Smooth muscle cell (in vitro differentiated cells): Measurements from ENCODE around the gene SIRPA. TPM values are rescaled to one million over a fixed set of nuclear protein-coding genes. Genes with fewer than 3 reads are reported as not detected.
"Not testable (repeated sequence)": the region's sequence is repeated elsewhere in the genome, so short reads cannot be mapped to it uniquely, and the experiment has no call there.

Experiments used
- DNase-seq: peaks from one replicate; lab custom pipeline; 2025; ENCODE audit not compliant: unreplicated experiment; lab: John Stamatoyannopoulos, UW
- H2AFZ ChIP-seq: fragments of 200-600 bp; sonication (generic); 2 replicates; pipeline ENCODE4 v1.6.0; 2016; ENCODE audit warnings: antibody characterized with exemption, low read depth, mild to moderate bottlenecking
- H3F3A ChIP-seq: fragments of 200-600 bp; sonication (generic); 2 replicates; pipeline ENCODE4 v1.6.0; 2017; ENCODE audit warnings: antibody characterized with exemption, low read depth
- H3K27ac ChIP-seq: fragments of 200-600 bp; sonication (generic); 2 replicates; pipeline ENCODE4 v1.5.1; 2016; ENCODE audit warnings: low read depth, mild to moderate bottlenecking
- H3K27me3 ChIP-seq: fragments of 200-600 bp; sonication (generic); 2 replicates; pipeline ENCODE4 v1.6.1; 2016; ENCODE audit warnings: low read depth, mild to moderate bottlenecking
- H3K36me3 ChIP-seq: fragments of 200-600 bp; sonication (generic); 2 replicates; pipeline ENCODE4 v1.5.1; 2016; ENCODE audit warnings: low read depth
- H3K4me1 ChIP-seq: fragments of 200-600 bp; sonication (generic); 2 replicates; pipeline ENCODE4 v1.5.1; 2016; ENCODE audit warnings: low read depth
- H3K4me2 ChIP-seq: fragments of 200-600 bp; sonication (generic); 2 replicates; pipeline ENCODE4 v1.6.0; 2016; ENCODE audit warnings: mild to moderate bottlenecking
- H3K4me3 ChIP-seq: fragments of 200-600 bp; sonication (generic); 2 replicates; pipeline ENCODE4 v1.5.1; 2016; ENCODE audit warnings: mild to moderate bottlenecking
- H3K79me2 ChIP-seq: fragments of 200-600 bp; sonication (generic); 2 replicates; pipeline ENCODE4 v1.6.0; 2016; ENCODE audit warnings: low read depth, mild to moderate bottlenecking
- H3K9ac ChIP-seq: fragments of 200-600 bp; sonication (generic); 2 replicates; pipeline ENCODE4 v1.6.0; 2016; ENCODE audit warnings: low read depth
- H3K9me3 ChIP-seq: fragments of 200-600 bp; sonication (generic); replicated peaks from 2 replicates; pipeline ENCODE4 v1.5.1; 2016; ENCODE audit warnings: low read depth
- H4K20me1 ChIP-seq: fragments of 200-600 bp; sonication (generic); 2 replicates; pipeline ENCODE4 v1.6.0; 2016; ENCODE audit warnings: low read depth
- WGBS: methylation state at CpG from one replicate; pipeline ENCODE4 v1.1.7; 2016; ENCODE audit warnings: low lambda C conversion rate; 5-methylcytosine and 5-hydroxymethylcytosine counted together
- polyA plus RNA-seq: library from polyadenylated mRNA; unstranded; fragments of >200 nt; fragmentation: Nextera tagmentation; extraction: Ambion mirVana; gene quantifications from 2 replicates; pipeline ENCODE4 v1.2.1, GENCODE V29; 2016
- total RNA-seq: library from RNA; depleted of rRNA; stranded (reverse); fragments of >200 nt; gene quantifications from 2 replicates; pipeline ENCODE4 v1.2.3, GENCODE V29; 2014
- TF ChIP-seq, protein P1 (sequence below): fragments of 200-600 bp; sonication (generic); IDR thresholded peaks from 2 replicates; pipeline ENCODE4 v1.5.1; 2017; ENCODE audit warnings: borderline replicate concordance, mild to moderate bottlenecking, antibody characterized with exemption; ENCODE audit not compliant: insufficient read depth, poor library complexity, severe bottlenecking

Gene SIRPA
- total and polyA plus RNA-seq, 2 experiments from 2014 or later = 8.3 to 14.5 TPM

DNA sequence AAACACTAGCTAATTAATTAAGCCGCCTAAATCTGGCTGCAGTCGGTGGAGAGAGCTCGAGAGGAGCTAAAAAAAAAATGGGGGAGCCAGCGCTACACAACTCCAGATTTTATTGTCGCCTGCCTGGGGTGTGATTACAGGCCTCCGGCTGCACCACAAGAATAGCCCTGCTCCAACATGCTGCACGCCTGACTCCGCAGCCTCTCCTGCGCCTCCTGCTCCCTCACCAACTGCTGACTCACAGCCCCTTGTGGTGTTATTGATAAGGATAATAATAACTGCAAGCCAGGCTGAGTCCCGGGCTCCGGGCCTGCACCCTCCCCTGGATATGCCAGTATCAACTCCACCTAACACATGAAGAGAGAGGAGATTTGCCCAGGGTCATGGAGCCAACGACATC lies 16.8 kb downstream of the SIRPA start:
- Histone ChIP-seq H3K36me3 (no peaks in the 10 kb centered on the region), H4K20me1 (peaks cover 18% of the 10 kb centered on the region), H3K27me3 (no peaks in the 10 kb centered on the region), H3K9me3 (no peaks in the 10 kb centered on the region), H3K9ac (no peak overlapping the region), H3F3A (no peaks in the 10 kb centered on the region), H2AFZ (no peak overlapping the region), H3K4me1 (no peaks in the 10 kb centered on the region), H3K79me2 (no peaks in the 10 kb centered on the region), H3K27ac (no peak overlapping the region), H3K4me2 (no peak overlapping the region), H3K4me3 (no peak overlapping the region)
- TF ChIP-seq, protein P1, sequence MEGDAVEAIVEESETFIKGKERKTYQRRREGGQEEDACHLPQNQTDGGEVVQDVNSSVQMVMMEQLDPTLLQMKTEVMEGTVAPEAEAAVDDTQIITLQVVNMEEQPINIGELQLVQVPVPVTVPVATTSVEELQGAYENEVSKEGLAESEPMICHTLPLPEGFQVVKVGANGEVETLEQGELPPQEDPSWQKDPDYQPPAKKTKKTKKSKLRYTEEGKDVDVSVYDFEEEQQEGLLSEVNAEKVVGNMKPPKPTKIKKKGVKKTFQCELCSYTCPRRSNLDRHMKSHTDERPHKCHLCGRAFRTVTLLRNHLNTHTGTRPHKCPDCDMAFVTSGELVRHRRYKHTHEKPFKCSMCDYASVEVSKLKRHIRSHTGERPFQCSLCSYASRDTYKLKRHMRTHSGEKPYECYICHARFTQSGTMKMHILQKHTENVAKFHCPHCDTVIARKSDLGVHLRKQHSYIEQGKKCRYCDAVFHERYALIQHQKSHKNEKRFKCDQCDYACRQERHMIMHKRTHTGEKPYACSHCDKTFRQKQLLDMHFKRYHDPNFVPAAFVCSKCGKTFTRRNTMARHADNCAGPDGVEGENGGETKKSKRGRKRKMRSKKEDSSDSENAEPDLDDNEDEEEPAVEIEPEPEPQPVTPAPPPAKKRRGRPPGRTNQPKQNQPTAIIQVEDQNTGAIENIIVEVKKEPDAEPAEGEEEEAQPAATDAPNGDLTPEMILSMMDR = no peak
- no peak for DNase-seq
- 66% methylated on average over 12 of the region's 12 CpGs for WGBS

DNA sequence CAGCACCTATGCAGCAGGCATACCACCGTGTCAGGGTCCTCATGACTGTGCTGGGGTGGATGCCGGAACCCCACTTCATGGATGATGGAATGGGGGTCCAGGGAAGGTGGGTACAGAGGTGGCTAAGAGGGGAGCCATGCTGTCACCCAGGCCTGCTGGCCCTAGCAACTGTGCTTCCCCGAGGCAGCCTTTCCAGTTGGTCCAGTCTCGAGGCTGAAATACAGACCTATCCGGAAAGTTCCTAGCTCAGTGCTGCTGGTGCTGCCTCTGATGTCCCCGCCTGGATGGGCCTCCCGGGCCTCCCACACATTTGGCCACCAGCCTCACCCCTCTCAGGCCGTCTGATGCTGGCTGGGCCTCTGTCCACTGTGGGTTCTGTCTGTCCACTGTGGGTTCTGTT lies 17.4 kb downstream of the SIRPA start:
- TF ChIP-seq, protein P1 = no peak
- DNase-seq = no peak
- Histone ChIP-seq H3K4me2 (no peak overlapping the region), H3F3A (no peaks in the 10 kb centered on the region), H3K27ac (no peak overlapping the region), H4K20me1 (peaks cover 13% of the 10 kb centered on the region), H2AFZ (no peak overlapping the region), H3K9ac (no peak overlapping the region), H3K4me3 (no peak overlapping the region), H3K27me3 (no peaks in the 10 kb centered on the region), H3K36me3 (no peaks in the 10 kb centered on the region), H3K9me3 (no peaks in the 10 kb centered on the region), H3K79me2 (no peaks in the 10 kb centered on the region), H3K4me1 (no peaks in the 10 kb centered on the region)
- WGBS = 79% methylated on average over 8 of the region's 8 CpGs

DNA sequence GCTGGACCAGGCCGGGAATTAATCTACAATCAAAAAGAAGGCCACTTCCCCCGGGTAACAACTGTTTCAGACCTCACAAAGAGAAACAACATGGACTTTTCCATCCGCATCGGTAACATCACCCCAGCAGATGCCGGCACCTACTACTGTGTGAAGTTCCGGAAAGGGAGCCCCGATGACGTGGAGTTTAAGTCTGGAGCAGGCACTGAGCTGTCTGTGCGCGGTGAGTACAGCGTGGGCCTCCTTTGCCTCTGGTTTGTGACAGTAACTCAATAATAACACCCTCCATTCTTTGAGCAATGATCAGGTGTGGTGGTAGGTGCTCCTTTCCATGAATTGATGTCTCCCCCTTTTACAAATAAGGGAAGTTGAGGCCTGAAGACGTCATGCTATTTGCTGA lies 20.0 kb downstream of the SIRPA start:
- H3K27ac ChIP-seq, H3K36me3 ChIP-seq, H3K9me3 ChIP-seq, H3K79me2 ChIP-seq, H3F3A ChIP-seq, H2AFZ ChIP-seq, H3K4me1 ChIP-seq, H3K4me3 ChIP-seq, H3K27me3 ChIP-seq, DNase-seq, H3K9ac ChIP-seq, H4K20me1 ChIP-seq, H3K4me2 ChIP-seq: not testable (repeated sequence)
- 91% methylated on average over 12 of the region's 12 CpGs for WGBS

DNA sequence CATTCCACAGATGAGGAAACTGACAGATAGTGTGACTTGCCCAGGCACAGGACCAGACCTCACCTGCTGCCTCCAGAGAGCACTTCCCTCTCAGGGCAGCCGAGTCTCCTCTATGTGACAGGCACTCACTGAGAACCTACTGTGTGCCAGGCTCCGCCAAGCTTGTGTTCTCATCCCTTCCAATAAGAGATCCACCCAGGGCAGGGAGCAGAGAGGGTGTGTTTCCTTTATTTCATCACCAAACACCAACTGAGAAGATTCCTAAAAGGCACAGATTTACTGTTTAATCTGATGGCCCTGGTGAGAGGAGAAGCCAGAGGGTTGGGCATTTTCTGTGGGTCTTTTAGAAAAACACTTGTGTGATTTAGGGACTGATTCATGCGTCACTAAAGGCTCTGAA lies 20.5 kb downstream of the SIRPA start:
- no peaks in the 10 kb centered on the region for H3K36me3 ChIP-seq
- no peak overlapping the region for H3K4me3 ChIP-seq
- no peak for DNase-seq
- peaks cover 12% of the 10 kb centered on the region for H4K20me1 ChIP-seq
- H3K27ac ChIP-seq = no peak overlapping the region
- no peak overlapping the region for H3K9ac ChIP-seq
- WGBS = 95% methylated on average over 3 of the region's 3 CpGs
- H3K79me2 ChIP-seq = no peaks in the 10 kb centered on the region
- H3K4me2 ChIP-seq = no peak overlapping the region
- TF ChIP-seq, protein P1 = no peak
- no peaks in the 10 kb centered on the region for H3K27me3 ChIP-seq
- no peak overlapping the region for H2AFZ ChIP-seq
- no peaks in the 10 kb centered on the region for H3F3A ChIP-seq
- H3K4me1 ChIP-seq = no peaks in the 10 kb centered on the region
- H3K9me3 ChIP-seq = no peaks in the 10 kb centered on the region
